ENCODE results near the gene STAT3. TPM values are rescaled to one million over a fixed set of nuclear protein-coding genes. Genes with fewer than 3 reads are reported as not detected.

The STAT3 gene
- total RNA-seq, 1 donor from 2014 or later, result 41.2 TPM

GRCh38 chr17:42313773-42314566, 74.3 kb downstream of the STAT3 start:
- Mint-ChIP-seq H3K4me1 (ENCODE audit: low read depth) (peaks cover 37% of the 10 kb centered on the region), H3K27ac (no peak overlapping the region), H3K27me3 (peaks cover 15% of the 10 kb centered on the region), H3K9me3 (ENCODE audit: low read depth) (no peaks in the 10 kb centered on the region), H3K4me3 (ENCODE audit: low read depth) (no peak overlapping the region), H3K36me3 (ENCODE audit: insufficient read depth) (peaks cover 9% of the 10 kb centered on the region)
- DNase-seq (ENCODE audit: low spot score, unreplicated experiment), result no peak
- no peak for TF ChIP-seq CTCF (IDR thresholded peaks at IDR 0.05; ENCODE audit: unreplicated experiment)

GRCh38 chr17:42313389-42313772, 74.9 kb downstream of the STAT3 start:
- no peak for TF ChIP-seq CTCF (IDR thresholded peaks at IDR 0.05; ENCODE audit: unreplicated experiment)
- H3K4me1 Mint-ChIP-seq (ENCODE audit: low read depth), result peaks cover 37% of the 10 kb centered on the region

GRCh38 chr17:42312285-42313130, 75.7 kb downstream of the STAT3 start:
- Mint-ChIP-seq H3K27ac (peak overlapping the region; percentile 53), H3K4me3 (ENCODE audit: low read depth) (peak overlapping the region; percentile 51), H3K4me1 (ENCODE audit: low read depth) (peaks cover 33% of the 10 kb centered on the region), H3K36me3 (ENCODE audit: insufficient read depth) (peaks cover 7% of the 10 kb centered on the region), H3K27me3 (peaks cover 24% of the 10 kb centered on the region), H3K9me3 (ENCODE audit: low read depth) (no peaks in the 10 kb centered on the region)
- peak; percentile 71 for TF ChIP-seq CTCF (IDR thresholded peaks at IDR 0.05; ENCODE audit: unreplicated experiment)
- peak; percentile 78 for DNase-seq (ENCODE audit: low spot score, unreplicated experiment)

More at GRCh38 chr17:42313389-42313772, 74.9 kb downstream of the STAT3 start:
- Mint-ChIP-seq H3K4me3 (ENCODE audit: low read depth) (no peak overlapping the region), H3K27ac (no peak overlapping the region), H3K9me3 (ENCODE audit: low read depth) (no peaks in the 10 kb centered on the region), H3K27me3 (peaks cover 19% of the 10 kb centered on the region), H3K36me3 (ENCODE audit: insufficient read depth) (peaks cover 8% of the 10 kb centered on the region)
- no peak for DNase-seq (ENCODE audit: low spot score, unreplicated experiment)

GRCh38 chr17:42312035-42312284, 76.3 kb downstream of the STAT3 start:
- Mint-ChIP-seq H3K4me3 (ENCODE audit: low read depth) (peak overlapping the region; percentile 51), H3K4me1 (ENCODE audit: low read depth) (peaks cover 27% of the 10 kb centered on the region), H3K36me3 (ENCODE audit: insufficient read depth) (peaks cover 7% of the 10 kb centered on the region), H3K9me3 (ENCODE audit: low read depth) (no peaks in the 10 kb centered on the region), H3K27ac (peak overlapping the region; percentile 53), H3K27me3 (peaks cover 24% of the 10 kb centered on the region)
- DNase-seq (ENCODE audit: low spot score, unreplicated experiment), result no peak
- TF ChIP-seq CTCF (IDR thresholded peaks at IDR 0.05; ENCODE audit: unreplicated experiment), result no peak

GRCh38 chr17:42311240-42312034, 76.8 kb downstream of the STAT3 start:
- TF ChIP-seq CTCF (IDR thresholded peaks at IDR 0.05; ENCODE audit: unreplicated experiment), result no peak
- H3K4me3 Mint-ChIP-seq (ENCODE audit: low read depth), result peak overlapping the region; percentile 44
- H3K4me1 Mint-ChIP-seq (ENCODE audit: low read depth), result peaks cover 23% of the 10 kb centered on the region
- DNase-seq (ENCODE audit: low spot score, unreplicated experiment), result no peak
- no peaks in the 10 kb centered on the region for H3K9me3 Mint-ChIP-seq (ENCODE audit: low read depth)
- H3K36me3 Mint-ChIP-seq (ENCODE audit: insufficient read depth), result peaks cover 6% of the 10 kb centered on the region
- peak overlapping the region; percentile 53 for H3K27ac Mint-ChIP-seq
- H3K27me3 Mint-ChIP-seq, result peaks cover 24% of the 10 kb centered on the region
